H1 (cell line): Measurements from ENCODE around the gene OST4. TPM values are rescaled to one million over a fixed set of nuclear protein-coding genes. Genes with fewer than 3 reads are reported as not detected.

Source experiments
- CTCF ChIA-PET: fragments of 300-600 bp; sonication (Branson Sonifier 250); formaldehyde crosslinking; loops from one replicate; lab custom pipeline; 2021; ENCODE audit not compliant: partially characterized antibody; lab: Charles Lee
- POLR2A ChIA-PET: fragments of 300-600 bp; sonication (Branson Sonifier 250); formaldehyde crosslinking; loops from one replicate; lab custom pipeline; 2021; ENCODE audit warnings: inconsistent platforms; ENCODE audit not compliant: partially characterized antibody; lab: Charles Lee
- DNase-seq, 2 experiments: peaks; one replicate each; pipeline versions ENCODE4 v3.0.0 to v3.0.0-alpha.2; 2010 to 2022; ENCODE audit warnings: low spot score in 2 of 2, low read depth in 1 of 2, mixed read lengths in 1 of 2
- FAIRE-seq: peaks from 2 replicates; lab custom pipeline; 2011; peaks lifted over from hg19 to GRCh38; lab: Jason Lieb, UNC
- H2AFZ ChIP-seq: 2 replicates; pipeline ENCODE4 v1.8.1; 2012; ENCODE audit warnings: low read length, inconsistent platforms
- H2AK5ac ChIP-seq: 2 replicates; pipeline ENCODE4 v1.6.1; 2013; ENCODE audit warnings: low read depth, low read length
- H2BK120ac ChIP-seq: replicated peaks from 2 replicates; pipeline ENCODE3; 2013; ENCODE audit warnings: low read depth, low read length, inconsistent platforms
- H2BK12ac ChIP-seq: 2 replicates; pipeline ENCODE4 v1.6.1; 2013; ENCODE audit warnings: low read depth, low read length
- H2BK15ac ChIP-seq: 2 replicates; pipeline ENCODE4 v1.6.1; 2013; ENCODE audit warnings: low read length
- H2BK20ac ChIP-seq: 2 replicates; pipeline ENCODE4 v1.6.1; 2013; ENCODE audit warnings: low read length
- H2BK5ac ChIP-seq: 2 replicates; pipeline ENCODE4 v1.6.1; 2013; ENCODE audit warnings: low read depth, low read length
- H3K14ac ChIP-seq: 2 replicates; pipeline ENCODE4 v1.6.1; 2013; ENCODE audit warnings: inconsistent platforms; ENCODE audit not compliant: insufficient read length
- H3K18ac ChIP-seq: 2 replicates; pipeline ENCODE4 v1.6.1; 2013; ENCODE audit warnings: low read length; ENCODE audit errors: extremely low read depth
- H3K23ac ChIP-seq: 2 replicates; pipeline ENCODE4 v1.6.1; 2013; ENCODE audit warnings: inconsistent platforms; ENCODE audit not compliant: insufficient read length
- H3K23me2 ChIP-seq: 2 replicates; pipeline ENCODE4 v1.6.1; 2013; ENCODE audit warnings: low read depth, low read length
- H3K27ac ChIP-seq: 2 replicates; pipeline ENCODE4 v1.6.1; 2011; ENCODE audit warnings: low read depth, low read length, inconsistent platforms
- H3K27me3 ChIP-seq, 4 experiments: replicated peaks in 1 of 4; 1 replicate in 1 of 4; 2 replicates in 3 of 4; pipeline versions ENCODE4 v1.6.1 to v1.8.1; 2011 to 2013; ENCODE audit warnings: low read length in 3 of 4, mild to moderate bottlenecking in 3 of 4, inconsistent platforms in 2 of 4, mixed read lengths in 2 of 4, moderate library complexity in 1 of 4; ENCODE audit not compliant: control insufficient read depth in 3 of 4, insufficient read depth in 3 of 4; ENCODE audit errors: extremely low read depth in 1 of 4
- H3K36me3 ChIP-seq, 4 experiments: 2 replicates each; pipeline versions ENCODE4 v1.6.1 to v1.8.1; 2011 to 2013; ENCODE audit warnings: mild to moderate bottlenecking in 4 of 4, low read length in 3 of 4, moderate library complexity in 2 of 4, control low read depth in 1 of 4, inconsistent platforms in 1 of 4; ENCODE audit not compliant: insufficient read depth in 4 of 4, control insufficient read depth in 2 of 4
- H3K4ac ChIP-seq: replicated peaks from 2 replicates; pipeline ENCODE3; 2013; ENCODE audit warnings: low read length, low read depth, mixed read lengths, inconsistent platforms; ENCODE audit not compliant: insufficient read length
- H3K4me1 ChIP-seq, 4 experiments: replicated peaks in 1 of 4; 1 replicate in 1 of 4; 2 replicates in 3 of 4; pipeline versions ENCODE4 v1.6.1 to v1.8.1; 2011 to 2013; ENCODE audit warnings: low read length in 3 of 4, inconsistent platforms in 2 of 4, mixed read lengths in 1 of 4; ENCODE audit not compliant: insufficient read depth in 4 of 4, control insufficient read depth in 3 of 4
- H3K4me2 ChIP-seq, 2 experiments: 2 replicates each; pipeline versions ENCODE4 v1.6.1 to v1.8.1; 2011 to 2013; ENCODE audit warnings: low read depth in 2 of 2, low read length in 2 of 2, control low read depth in 1 of 2, inconsistent platforms in 1 of 2, mild to moderate bottlenecking in 1 of 2; ENCODE audit not compliant: insufficient read depth in 1 of 2
- H3K4me3 ChIP-seq, 4 experiments: fragments of 200-600, 300-600 bp in 1 of 4; sonication (generic), shearing (Covaris generic), sonication (Bioruptor Twin) in 1 of 4; 2 replicates each; pipeline versions ENCODE4 v1.5.1 to v1.8.1; 2011 to 2016; ENCODE audit warnings: low read length in 4 of 4, low read depth in 3 of 4, control low read depth in 2 of 4, inconsistent platforms in 2 of 4, mild to moderate bottlenecking in 2 of 4, mixed read lengths in 1 of 4, moderate library complexity in 1 of 4; ENCODE audit not compliant: insufficient read depth in 2 of 4; ENCODE audit errors: extremely low read depth in 1 of 4
- H3K56ac ChIP-seq: replicated peaks from 2 replicates; pipeline ENCODE3; 2013; ENCODE audit warnings: low read depth, mild to moderate bottlenecking, mixed read lengths, low read length, inconsistent platforms; ENCODE audit not compliant: insufficient read length
- H3K79me1 ChIP-seq: 2 replicates; pipeline ENCODE4 v1.6.1; 2013; ENCODE audit warnings: low read depth, low read length, control low read depth
- H3K79me2 ChIP-seq, 2 experiments: 2 replicates each; pipeline versions ENCODE4 v1.6.1 to v1.8.1; 2012 to 2013; ENCODE audit warnings: low read length in 2 of 2, mild to moderate bottlenecking in 2 of 2, inconsistent platforms in 1 of 2; ENCODE audit not compliant: insufficient read depth in 2 of 2, control insufficient read depth in 1 of 2
- H3K9ac ChIP-seq, 4 experiments: replicated peaks in 1 of 4; 1 replicate in 1 of 4; 2 replicates in 3 of 4; pipeline versions ENCODE4 v1.6.1 to v1.8.1; 2011 to 2013; ENCODE audit warnings: low read depth in 3 of 4, low read length in 3 of 4, control low read depth in 2 of 4, mild to moderate bottlenecking in 2 of 4, moderate library complexity in 2 of 4, inconsistent platforms in 1 of 4; ENCODE audit errors: extremely low read depth in 1 of 4
- H3K9me3 ChIP-seq, 2 experiments: 2 replicates each; pipeline versions ENCODE4 v1.6.1 to v1.8.1; 2012 to 2013; ENCODE audit warnings: mild to moderate bottlenecking in 2 of 2, moderate library complexity in 2 of 2, control low read depth in 1 of 2, inconsistent platforms in 1 of 2, low read depth in 1 of 2, low read length in 1 of 2, mixed read lengths in 1 of 2; ENCODE audit not compliant: insufficient read depth in 2 of 2
- H4K20me1 ChIP-seq, 2 experiments: replicated peaks in 1 of 2; 2 replicates each; pipeline versions ENCODE3 to v1.8.1; 2011 to 2013; ENCODE audit warnings: inconsistent platforms in 2 of 2, low read length in 2 of 2, mild to moderate bottlenecking in 1 of 2; ENCODE audit not compliant: insufficient read depth in 2 of 2, control insufficient read depth in 1 of 2
- H4K5ac ChIP-seq: 2 replicates; pipeline ENCODE4 v1.6.1; 2013; ENCODE audit warnings: low read length, low read depth, mixed read lengths, inconsistent platforms; ENCODE audit not compliant: insufficient read length
- H4K8ac ChIP-seq: 2 replicates; pipeline ENCODE4 v1.8.0; 2013; ENCODE audit warnings: mild to moderate bottlenecking, moderate library complexity, low read length, inconsistent platforms; ENCODE audit not compliant: insufficient read depth; ENCODE audit errors: extremely low read depth
- H4K91ac ChIP-seq: replicated peaks from 2 replicates; pipeline ENCODE3; 2013; ENCODE audit warnings: low read length, mixed read lengths, inconsistent platforms; ENCODE audit not compliant: insufficient read length
- GTF2F1 ChIP-seq: IDR thresholded peaks from 2 replicates; pipeline ENCODE4 v1.6.1; 2012; ENCODE audit warnings: low read depth, low read length, improper control_type of control experiment, borderline replicate concordance
- SIN3A ChIP-seq, 2 experiments: IDR thresholded peaks in 1 of 2; conservative IDR thresholded peaks in 1 of 2; 2 replicates each; pipeline ENCODE4 v1.6.1; 2011 to 2012; ENCODE audit warnings: low read length in 2 of 2, improper control_type of control experiment in 1 of 2, low read depth in 1 of 2, mild to moderate bottlenecking in 1 of 2
- SP1 ChIP-seq: IDR thresholded peaks from 2 replicates; pipeline ENCODE4 v1.6.1; 2011; ENCODE audit warnings: low read depth, low read length
- TAF1 ChIP-seq: IDR thresholded peaks from 2 replicates; pipeline ENCODE4 v1.6.1; 2011; ENCODE audit warnings: mild to moderate bottlenecking, low read depth, low read length
- ZNF274 ChIP-seq: IDR thresholded peaks from 2 replicates; pipeline ENCODE4 v1.7.0; 2012; ENCODE audit warnings: low read length, borderline replicate concordance; ENCODE audit errors: extremely low read depth
- WGBS, 2 experiments: shearing (Covaris generic) in 1 of 2; methylation state at CpG; one replicate each; pipeline versions ENCODE4 v1.1.6 to v1.1.7; 2013 to 2015; ENCODE audit warnings: low lambda C conversion rate in 2 of 2, mixed read lengths in 2 of 2, inconsistent platforms in 1 of 2, low coverage in 1 of 2, missing lambda C conversion rate in 1 of 2; ENCODE audit not compliant: insufficient replicate concordance in 2 of 2, insufficient coverage in 1 of 2, insufficient read length in 1 of 2; ENCODE audit errors: extremely low coverage in 1 of 2, missing lambda C conversion rate in 1 of 2; 5-methylcytosine and 5-hydroxymethylcytosine counted together
- polyA plus RNA-seq, 7 experiments: library from polyadenylated mRNA; depleted of rRNA in 3 of 7; stranded (reverse) in 5 of 7; unstranded in 2 of 7; fragments of >200 nt in 5 of 7; fragments of 200-250 nt in 2 of 7; gene quantifications; 1 replicate in 5 of 7; 2 replicates in 1 of 7; 4 replicates in 1 of 7; pipeline versions ENCODE4 v1.2.1 to v1.2.3, GENCODE V29; 2011 to 2013; ENCODE audit warnings: missing spikeins in 2 of 7, mixed read lengths in 2 of 7
- total RNA-seq: library from RNA; stranded (reverse); fragmentation: NEBNext Ultra II Directional; extraction: Animal tissue kit (Norgen Biotek cat#: 25700); gene quantifications from 2 replicates; pipeline ENCODE4 v1.2.1, GENCODE V29; 2021

The OST4 gene
- total and polyA plus RNA-seq, 2 of the 8 experiments (the other 6 are each of a cell fraction or from before 2014, with no cell fraction given), result 225 to 865 TPM

DNA sequence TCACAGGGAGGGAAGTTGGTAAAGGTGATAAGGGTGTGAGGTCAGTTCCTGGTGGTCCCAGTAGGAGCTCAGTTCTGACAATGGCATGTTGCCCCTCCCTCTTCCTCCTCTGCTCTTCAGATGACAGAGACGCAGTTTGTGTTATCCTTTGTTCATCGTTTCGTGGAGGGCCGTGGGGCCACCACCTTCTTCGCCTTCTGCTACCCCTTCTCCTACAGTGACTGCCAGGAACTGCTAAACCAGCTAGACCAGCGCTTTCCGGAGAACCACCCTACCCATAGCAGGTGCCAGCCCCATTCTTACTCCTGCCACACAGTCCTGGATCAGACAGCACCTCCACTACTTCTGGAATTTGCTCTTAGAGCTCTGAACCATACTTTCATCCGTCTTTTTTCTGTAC, 17.7 kb downstream of the OST4 start:
- H4K8ac ChIP-seq, result no peak overlapping the region
- TF ChIP-seq TAF1 (no peak), SP1 (no peak), ZNF274 (no peak), GTF2F1 (no peak), SIN3A (conservative IDR thresholded peaks at IDR 0.05 in 1 of 2, IDR thresholded peaks at IDR 0.05 in 1 of 2; ENCODE audit: low read depth in 1 of 2, low read length in 2 of 2) (no peak)
- H3K9me3 ChIP-seq, result no peaks in the 10 kb centered on the region
- ChIA-PET POLR2A (interaction anchor here (1.1 to 19.3 kb wide), 6 partner anchors 13 to 303 kb away, joined by 3 to 441 read pairs (median 4); partner anchors contain the start of genes EMILIN1, GTF3C2, OST4 and TMEM214), CTCF (interaction anchor here (0.6 to 18.3 kb wide), 6 partner anchors 11 to 131 kb away, joined by 3 to 160 read pairs (median 4); partner anchors contain the start of genes EMILIN1 and KHK)
- peaks cover 0 to 4% of the 10 kb centered on the region in 2 experiments for H4K20me1 ChIP-seq
- FAIRE-seq, result no peak
- H2BK20ac ChIP-seq, result no peak overlapping the region
- H3K56ac ChIP-seq, result no peak overlapping the region
- H3K23ac ChIP-seq, result no peak overlapping the region
- no peak overlapping the region for H2BK15ac ChIP-seq
- H3K79me2 ChIP-seq, result no peaks in the 10 kb centered on the region
- no peak overlapping the region for H2BK5ac ChIP-seq
- no peak overlapping the region for H3K4me2 ChIP-seq
- no peak overlapping the region for H4K91ac ChIP-seq
- peaks cover 13% of the 10 kb centered on the region for H3K23me2 ChIP-seq
- H3K36me3 ChIP-seq, result peaks cover 17 to 35% (median 24%) of the 10 kb centered on the region in 4 experiments
- H3K4ac ChIP-seq, result no peak overlapping the region
- no peak overlapping the region for H3K18ac ChIP-seq
- H2BK12ac ChIP-seq, result no peak overlapping the region
- H3K79me1 ChIP-seq, result no peaks in the 10 kb centered on the region
- 96% methylated on average over 8 of the region's 8 CpGs; no CpG with 5 or more reads in 1 of the 2 experiments for WGBS, 2 experiments
- no peak overlapping the region for H3K4me3 ChIP-seq
- no peak overlapping the region for H2AFZ ChIP-seq
- DNase-seq, result no peak
- H3K4me1 ChIP-seq, result no peaks in the 10 kb centered on the region; a peak in 4 of 7 replicates
- no peak overlapping the region for H3K14ac ChIP-seq
- no peak overlapping the region for H3K27ac ChIP-seq
- no peak overlapping the region for H3K9ac ChIP-seq
- no peak overlapping the region for H2AK5ac ChIP-seq
- H4K5ac ChIP-seq, result no peak overlapping the region
- no peak overlapping the region for H2BK120ac ChIP-seq
- H3K27me3 ChIP-seq, result no peaks in the 10 kb centered on the region
